HepG2 (cell line): ENCODE data around the gene PRKN. TPM values are rescaled to one million over a fixed set of nuclear protein-coding genes. Genes with fewer than 3 reads are reported as not detected.

Experiments used
- DPF2 ChIP-seq: sonication (generic); formaldehyde crosslinking; IDR thresholded peaks from 2 replicates; pipeline ENCODE4 v1.4.0; 2020; ENCODE audit warnings: mild to moderate bottlenecking, low read depth, missing genetic modification reagents, borderline replicate concordance
- KIAA2018 ChIP-seq: sonication (generic); formaldehyde crosslinking; IDR thresholded peaks from 2 replicates; pipeline ENCODE4 v1.5.0; 2020; ENCODE audit warnings: mild to moderate bottlenecking, missing genetic modification reagents, borderline replicate concordance
- MIER2 ChIP-seq: IDR thresholded peaks from 2 replicates; pipeline ENCODE4 v1.6.1; 2016; ENCODE audit warnings: missing biosample characterization, missing genetic modification reagents
- POLR2AphosphoS5 ChIP-seq: IDR thresholded peaks from 2 replicates; pipeline ENCODE4 v1.6.1; 2012; ENCODE audit warnings: low read depth, low read length
- SOX5 ChIP-seq: IDR thresholded peaks from 2 replicates; pipeline ENCODE4 v1.6.1; 2016; ENCODE audit warnings: borderline replicate concordance
- ZBTB14 ChIP-seq: sonication (generic); formaldehyde crosslinking; IDR thresholded peaks from 2 replicates; pipeline ENCODE4 v1.4.0; 2020; ENCODE audit warnings: missing genetic modification reagents
- ZSCAN20 ChIP-seq: sonication (generic); formaldehyde crosslinking; IDR thresholded peaks from 2 replicates; pipeline ENCODE4 v1.4.0; 2020; ENCODE audit warnings: missing genetic modification reagents, mild to moderate bottlenecking, borderline replicate concordance
- polyA plus RNA-seq, 8 experiments: library from polyadenylated mRNA; depleted of rRNA in 3 of 8; stranded (reverse) in 7 of 8; unstranded in 1 of 8; fragments of >200 nt; fragmentation: Illumina TruSeq in 4 of 8; extraction: Trizol in 4 of 8; gene quantifications; 2 replicates each; pipeline versions ENCODE4 v1.2.1 to v1.2.3, GENCODE V29; 2011 to 2016; ENCODE audit warnings: low read depth in 4 of 8, missing spikeins in 1 of 8, mixed read lengths in 1 of 8; ENCODE audit not compliant: insufficient read depth in 1 of 8
- total RNA-seq, 5 experiments: library from RNA; depleted of rRNA; stranded (reverse); fragments of >200 nt; fragmentation: Illumina TruSeq; extraction: Trizol; gene quantifications; 2 replicates each; pipeline ENCODE4 v1.2.3, GENCODE V29; 2016; ENCODE audit warnings: low read depth in 1 of 5

The PRKN gene
- total and polyA plus RNA-seq, 2 of the 13 experiments (the other 11 are each of a cell fraction or from before 2014, with no cell fraction given): 0.31 to 0.44 TPM

- TF ChIP-seq ZBTB14 (CRISPR knock-in tag) (no peak), MIER2 (CRISPR knock-in tag) (no peak), SOX5 (CRISPR knock-in tag) (no peak), ZSCAN20 (CRISPR knock-in tag) (no peak), KIAA2018 (CRISPR knock-in tag) (no peak), DPF2 (CRISPR knock-in tag) (no peak), POLR2AphosphoS5 (no peak)
These were observed 608.2 kb downstream of the PRKN start (continued) for GRCh38 chr6:162119341-162119740.
